Left forelimb (tissue), 1 donor: ENCODE measurements around the gene KIAA1671.
A peak's percentile ranks its signal among the peaks of the same experiment; 100 is the strongest.
"Not testable (repeated sequence)": the region's sequence is repeated elsewhere in the genome, so short reads cannot be mapped to it uniquely, and the experiment has no call there.

Experiments used
- DNase-seq: peaks from one replicate; pipeline ENCODE4 v3.0.0-alpha.2; 2018; ENCODE audit warnings: low spot score

The KIAA1671 gene

DNA sequence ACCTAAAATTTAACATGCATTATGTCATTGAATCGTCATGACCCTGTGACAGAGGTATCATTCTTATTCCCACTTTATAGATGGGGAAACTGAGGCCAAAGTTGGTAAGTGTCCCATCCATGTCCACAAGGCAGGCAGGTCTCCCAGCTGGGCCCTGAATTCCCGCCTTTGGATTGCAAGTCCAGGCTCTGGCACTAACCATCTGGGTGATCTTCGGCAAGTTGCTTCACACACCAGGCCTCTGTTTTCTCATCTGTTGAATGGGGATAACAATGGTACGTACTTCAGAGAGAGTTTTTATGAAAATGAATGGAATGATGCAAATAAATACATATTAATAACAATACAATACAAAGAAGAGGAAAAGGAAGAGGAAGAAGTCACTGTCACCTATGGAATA is 250.6 kb downstream of the KIAA1671 start:
- DNase-seq: no peak

DNA sequence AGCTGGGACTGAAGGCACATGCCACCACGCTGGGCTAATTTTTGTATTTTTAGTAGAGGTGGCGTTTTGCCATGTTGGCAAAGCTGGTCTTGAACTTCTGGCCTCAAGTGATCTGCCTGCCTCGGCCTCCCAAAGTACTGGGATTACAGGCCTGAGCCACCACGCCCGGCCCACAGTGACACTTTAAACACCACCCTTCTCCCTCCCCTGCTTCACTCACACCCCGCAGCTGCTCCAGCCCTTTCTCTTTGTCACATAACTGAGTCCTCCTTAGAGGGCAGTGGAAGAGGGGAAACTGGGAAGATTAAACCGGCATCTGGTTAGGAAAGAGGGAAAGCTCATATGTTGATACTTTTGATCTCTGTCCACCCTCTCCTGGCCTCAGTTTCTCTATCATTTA is 252.0 kb downstream of the KIAA1671 start:
- not testable (repeated sequence) for DNase-seq

DNA sequence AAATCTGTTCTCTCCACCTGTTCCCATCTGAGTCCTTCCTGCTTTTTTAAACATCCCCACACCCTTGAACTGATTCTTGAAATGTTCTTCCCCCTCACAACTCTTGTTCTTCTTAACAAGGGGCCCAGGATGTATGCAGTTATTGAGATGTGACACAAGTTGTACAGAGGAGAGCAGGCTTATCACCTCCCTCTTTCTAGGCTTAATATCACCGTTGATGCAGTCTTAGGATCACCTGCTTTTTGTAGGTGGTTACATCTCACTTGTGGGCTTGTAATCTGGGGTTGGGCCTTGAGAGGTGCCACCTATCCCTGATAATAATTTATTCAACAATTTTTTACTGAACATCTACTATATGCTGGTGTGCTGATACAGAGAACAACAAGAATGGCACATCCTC is 253.3 kb downstream of the KIAA1671 start:
- DNase-seq: no peak

GRCh38 chr22:25206998-25207397 is 254.5 kb downstream of the KIAA1671 start:
- DNase-seq: no peak

GRCh38 chr22:25207553-25208157 is 255.1 kb downstream of the KIAA1671 start:
- no peak for DNase-seq

GRCh38 chr22:25208328-25208727 is 255.8 kb downstream of the KIAA1671 start:
- DNase-seq: no peak

- no peak for DNase-seq
These were observed 256.4 kb downstream of the KIAA1671 start for GRCh38 chr22:25208743-25209505.

DNA sequence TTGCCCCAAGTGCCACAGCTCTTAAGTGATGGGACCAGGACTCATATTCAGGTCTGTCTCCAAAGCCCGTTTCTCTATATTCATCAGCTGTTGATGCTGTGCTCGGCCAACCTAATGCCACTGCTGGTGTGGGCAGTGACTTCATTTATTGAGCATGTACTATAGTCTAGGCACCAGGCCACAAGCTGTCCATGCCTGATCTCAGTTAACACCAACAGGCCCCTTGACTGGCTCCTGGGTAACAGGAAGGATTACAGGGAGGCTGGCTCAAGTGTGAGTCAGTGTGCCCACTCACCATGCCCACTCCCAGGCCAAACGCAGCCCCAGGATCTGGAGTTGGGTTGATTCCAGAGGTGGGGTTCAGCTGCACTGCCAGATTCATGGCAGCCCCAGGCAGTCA is 258.3 kb downstream of the KIAA1671 start:
- no peak for DNase-seq

DNA sequence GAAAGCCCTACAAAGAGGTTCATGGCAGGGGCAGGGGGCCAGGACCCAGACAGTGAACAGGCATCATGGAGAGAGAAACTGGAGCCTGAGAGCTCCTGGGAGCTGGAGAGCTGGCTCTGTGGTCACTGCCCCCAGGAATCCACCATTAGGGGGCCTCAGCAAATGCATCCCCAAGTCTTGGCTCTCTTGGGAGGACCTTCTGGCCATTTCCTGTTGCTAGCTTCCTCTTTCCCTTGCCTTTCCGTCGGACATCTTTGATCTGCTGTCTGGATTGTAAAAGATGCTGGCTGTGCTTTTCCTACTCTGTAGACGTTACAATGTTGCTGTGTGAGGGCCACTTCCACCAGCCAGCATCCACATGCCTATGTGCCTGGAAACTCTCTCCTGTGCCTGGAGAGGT is 259.8 kb downstream of the KIAA1671 start:
- no peak for DNase-seq

GRCh38 chr22:25213221-25213620 is 260.7 kb downstream of the KIAA1671 start:
- no peak for DNase-seq

GRCh38 chr22:25216230-25216629 is 263.7 kb downstream of the KIAA1671 start:
- no peak for DNase-seq

GRCh38 chr22:25219211-25219689 is 266.7 kb downstream of the KIAA1671 start, which contains the start of gene CRYBB2:
CRYBB2 (plus strand) TSS chr22:25219639; CDS start chr22:25221430, 1,791 bp downstream.
- DNase-seq: peak; percentile 37

GRCh38 chr22:25219948-25220442 is 267.5 kb downstream of the KIAA1671 start:
- no peak for DNase-seq

- DNase-seq: no peak
These were observed 269.3 kb downstream of the KIAA1671 start for GRCh38 chr22:25221790-25222189.

GRCh38 chr22:25223269-25223850 is 270.8 kb downstream of the KIAA1671 start:
- DNase-seq: no peak

DNA sequence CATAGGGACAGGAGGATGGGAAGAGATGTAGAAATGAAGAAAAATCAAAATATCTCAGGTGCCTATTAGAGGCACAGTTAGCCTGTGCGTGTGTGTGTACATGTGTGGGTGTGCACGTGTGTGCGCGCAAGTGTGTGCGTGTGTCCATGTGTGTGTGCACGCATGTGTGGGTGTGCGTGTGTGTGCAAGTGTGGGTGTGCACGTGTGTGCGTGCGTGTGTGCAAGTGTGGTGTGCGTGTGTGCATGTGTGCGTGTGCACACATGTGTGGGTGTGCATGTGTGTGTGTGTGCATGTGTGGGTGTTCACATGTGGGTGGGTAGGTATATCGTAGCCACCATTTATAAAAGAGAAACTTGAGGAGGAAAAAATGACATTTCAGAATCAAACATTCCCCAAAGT is 276.3 kb downstream of the KIAA1671 start:
- DNase-seq: no peak

DNA sequence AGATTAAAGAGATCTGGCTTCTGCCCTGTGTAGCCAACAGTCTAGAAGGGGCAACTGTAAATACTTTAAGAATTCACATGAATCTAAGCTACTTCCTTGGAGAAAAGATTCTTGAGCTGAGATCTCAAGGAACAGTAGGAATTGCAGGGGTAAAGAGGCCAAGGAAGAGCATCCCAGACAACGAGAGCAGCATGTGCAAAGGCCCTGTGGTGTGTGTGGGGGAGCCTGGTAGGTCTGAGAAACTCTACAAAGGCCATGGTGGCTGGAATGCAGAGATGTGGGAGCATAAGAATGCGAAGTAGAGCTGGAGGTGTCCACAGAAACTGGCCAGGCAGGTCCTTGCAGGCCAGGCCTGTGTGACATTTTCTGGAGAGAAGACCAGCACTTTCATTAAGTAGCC is 278.2 kb downstream of the KIAA1671 start:
- not testable (repeated sequence) for DNase-seq

DNA sequence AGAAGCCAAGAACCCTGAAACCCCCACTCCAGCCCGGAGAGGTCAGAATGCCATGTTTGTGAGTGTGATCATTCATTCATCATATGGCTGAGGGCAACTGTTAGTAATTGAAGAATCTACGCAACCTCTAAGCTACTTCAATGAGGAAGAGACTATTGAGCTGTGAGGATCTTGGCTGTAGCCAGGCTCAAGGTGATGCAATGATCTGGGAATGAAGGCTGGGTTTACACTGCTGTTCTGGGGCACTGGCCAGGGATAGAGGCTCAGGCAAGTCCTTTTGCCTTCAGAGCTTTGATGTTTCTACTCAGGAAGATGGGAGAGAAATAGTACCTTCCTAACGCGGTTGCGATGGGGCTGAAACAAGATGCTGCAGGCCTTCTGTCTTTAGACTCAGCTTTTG is 279.8 kb downstream of the KIAA1671 start:
- DNase-seq: no peak

DNA sequence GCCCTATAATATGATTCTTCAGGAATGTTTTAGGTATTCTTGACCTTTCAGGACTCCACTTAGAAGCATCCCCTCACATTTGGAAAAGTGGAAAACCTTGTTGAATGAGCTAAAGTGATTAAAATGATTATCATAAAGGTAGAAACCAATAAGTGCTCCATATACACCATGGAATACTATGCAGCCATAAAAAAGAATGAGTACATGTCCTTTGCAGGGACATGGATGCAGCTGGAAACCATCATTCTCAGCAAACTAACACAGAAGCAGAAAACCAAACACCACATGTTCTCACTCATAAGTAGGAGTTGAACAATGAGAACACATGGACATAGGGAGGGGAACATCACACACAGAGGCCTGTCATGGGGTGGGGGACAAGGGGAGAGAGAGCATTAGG is 281.2 kb downstream of the KIAA1671 start:
- DNase-seq: not testable (repeated sequence)

DNA sequence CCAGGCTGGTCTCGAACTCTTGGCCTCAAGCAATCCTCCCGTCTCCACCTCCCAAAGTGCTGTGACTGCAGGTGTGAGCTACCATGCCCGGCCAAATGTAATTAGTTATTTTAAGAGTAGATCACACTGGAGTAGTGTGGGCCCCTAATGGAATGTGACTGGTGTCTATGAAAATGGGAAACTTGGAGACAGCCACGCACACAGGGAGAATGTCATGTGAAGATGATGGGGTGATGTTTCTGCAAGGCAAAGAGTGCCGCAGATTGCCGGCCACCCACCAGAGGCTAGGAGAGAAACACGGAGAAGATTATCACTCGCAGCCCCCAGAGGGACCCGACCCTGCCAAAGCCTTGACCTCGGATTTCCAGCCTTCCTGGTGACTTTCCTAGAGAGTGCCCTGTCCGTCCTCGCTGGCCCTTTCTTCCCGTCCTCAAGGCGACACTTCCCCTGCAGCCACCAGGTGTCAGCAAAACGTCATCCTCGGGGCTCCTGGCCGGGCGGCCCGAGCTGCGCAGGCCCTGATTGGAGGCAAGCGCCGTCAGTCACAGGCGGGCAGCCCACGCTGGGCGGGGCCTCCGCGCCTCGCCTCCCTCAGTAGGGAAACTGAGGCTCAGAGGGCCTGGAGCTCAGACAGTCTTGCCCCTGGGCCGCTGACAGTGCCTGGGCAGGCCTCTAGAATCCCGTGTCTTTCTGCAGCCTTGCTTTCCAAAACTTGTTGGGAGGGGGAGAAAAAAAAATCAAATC is 283.2 kb downstream of the KIAA1671 start:
- DNase-seq: peak; percentile 83

DNA sequence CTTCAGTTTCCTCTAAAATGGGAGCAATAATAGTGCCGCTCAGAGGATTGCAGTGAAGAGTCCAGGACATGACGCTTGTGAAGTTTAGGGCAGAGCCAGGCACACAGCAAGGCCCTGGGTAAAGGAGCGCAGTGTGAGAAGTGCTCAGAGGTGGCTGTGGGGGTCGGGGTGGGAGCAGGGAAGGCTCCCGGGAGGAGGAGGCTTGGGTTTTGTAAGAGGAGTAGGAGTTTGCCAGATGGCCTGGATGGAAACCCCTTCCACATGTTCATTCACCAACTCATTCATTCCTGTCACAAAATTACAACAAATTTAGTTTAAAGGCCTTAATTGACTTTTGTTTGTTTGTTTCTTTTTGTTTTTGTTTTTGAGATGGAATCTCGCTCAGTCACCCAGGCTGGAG is 283.9 kb downstream of the KIAA1671 start:
- no peak for DNase-seq

- no peak for DNase-seq
These were observed 285.0 kb downstream of the KIAA1671 start for GRCh38 chr22:25237503-25237902.
